Uterus (tissue), 4 donors: ENCODE measurements around the gene L3MBTL1. TPM values are rescaled to one million over a fixed set of nuclear protein-coding genes. Genes with fewer than 3 reads are reported as not detected.

Experiments
- DNase-seq, 2 donors: peaks; one replicate each; pipeline ENCODE4 v3.0.0-alpha.2; 2019 to 2020
- H3K27ac ChIP-seq, 2 donors: fragments of 200-600 bp; sonication (generic); 1 replicate in 1 of 2; 2 replicates in 1 of 2; pipeline ENCODE4 v1.5.1; 2016 to 2018
- H3K27me3 ChIP-seq, 2 donors: fragments of 200-600 bp; sonication (generic); one replicate each; pipeline ENCODE4 v1.5.1; 2018 to 2019; ENCODE audit warnings: control low read depth in 1 of 2
- H3K36me3 ChIP-seq, 2 donors: fragments of 200-600 bp; sonication (generic); one replicate each; pipeline ENCODE4 v1.5.1; 2019; ENCODE audit warnings: control low read depth in 1 of 2
- H3K4me1 ChIP-seq, 2 donors: fragments of 200-600 bp; sonication (generic); one replicate each; pipeline ENCODE4 v1.5.1; 2018 to 2019; ENCODE audit warnings: control low read depth in 1 of 2
- H3K4me3 ChIP-seq, 2 donors: fragments of 200-600 bp; sonication (generic); 1 replicate in 1 of 2; 2 replicates in 1 of 2; pipeline ENCODE4 v1.5.1; 2018 to 2019; ENCODE audit warnings: mild to moderate bottlenecking in 1 of 2
- H3K9me3 ChIP-seq, 2 donors: fragments of 200-600 bp; sonication (generic); one replicate each; pipeline ENCODE4 v1.5.1; 2019; ENCODE audit warnings: control low read depth in 1 of 2
- POLR2A ChIP-seq, 2 donors: fragments of 450-650 bp; IDR thresholded peaks; one replicate each; pipeline ENCODE4 v1.6.1; 2016; ENCODE audit warnings: antibody characterized with exemption in 2 of 2, mild to moderate bottlenecking in 1 of 2, moderate library complexity in 1 of 2
- intact Hi-C: fragments of 100-400 bp; cut with DNase I; formaldehyde crosslinking; loops from one replicate; pipeline ENCODE4 v1.15.1; 2023; ENCODE audit warnings: low total_unique reads
- total RNA-seq, 4 donors: library from RNA; depleted of rRNA in 3 of 4; stranded (reverse); fragments of >200 nt in 3 of 4; gene quantifications; one replicate each; pipeline versions ENCODE4 v1.1.0 to v1.2.4, GENCODE V29; 2014 to 2023
- TF ChIP-seq, protein P1 (sequence below), 4 experiments: fragments of 200-600 bp in 2 of 4; fragments of 450-650 bp in 2 of 4; sonication (generic) in 2 of 4; IDR thresholded peaks; one replicate each; pipeline ENCODE4 v1.5.1; 2016 to 2019; ENCODE audit warnings: antibody characterized with exemption in 4 of 4, mild to moderate bottlenecking in 2 of 4, moderate library complexity in 1 of 4
- donor health status: DM: yes; HTN: yes; CAD: no.

Gene L3MBTL1
- total RNA-seq, 4 donors from 2014 or later: 19.0 to 30.0 (median 27.6) TPM

DNA sequence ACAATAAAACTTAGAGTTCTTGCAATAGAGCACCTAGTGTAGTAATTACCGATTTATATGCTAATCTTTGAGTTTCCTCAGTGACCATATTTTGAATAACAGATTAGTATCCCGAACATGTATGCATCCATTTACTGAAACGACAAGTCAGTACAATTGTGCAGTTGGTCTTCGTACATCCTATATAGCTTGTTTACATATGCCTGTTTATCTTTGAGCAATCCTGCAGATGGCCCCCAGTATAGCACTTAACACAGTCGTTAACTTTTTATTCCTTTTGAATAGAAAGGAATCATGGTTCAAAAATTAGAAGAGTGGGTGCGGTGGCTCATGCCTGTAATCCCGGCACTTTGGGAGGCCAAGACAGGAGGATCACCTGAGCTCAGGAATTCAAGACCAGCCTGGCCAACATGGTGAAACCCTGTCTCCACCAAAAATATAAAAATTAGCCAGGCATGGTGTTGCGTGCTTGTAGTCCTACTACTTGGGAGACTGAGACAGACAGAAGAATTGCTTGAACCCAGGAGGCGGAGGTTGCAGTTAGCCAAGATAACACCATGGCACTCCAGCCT is 43.2 kb upstream of the L3MBTL1 start:
- intact Hi-C loops: no loop called here
- TF ChIP-seq, protein P1, sequence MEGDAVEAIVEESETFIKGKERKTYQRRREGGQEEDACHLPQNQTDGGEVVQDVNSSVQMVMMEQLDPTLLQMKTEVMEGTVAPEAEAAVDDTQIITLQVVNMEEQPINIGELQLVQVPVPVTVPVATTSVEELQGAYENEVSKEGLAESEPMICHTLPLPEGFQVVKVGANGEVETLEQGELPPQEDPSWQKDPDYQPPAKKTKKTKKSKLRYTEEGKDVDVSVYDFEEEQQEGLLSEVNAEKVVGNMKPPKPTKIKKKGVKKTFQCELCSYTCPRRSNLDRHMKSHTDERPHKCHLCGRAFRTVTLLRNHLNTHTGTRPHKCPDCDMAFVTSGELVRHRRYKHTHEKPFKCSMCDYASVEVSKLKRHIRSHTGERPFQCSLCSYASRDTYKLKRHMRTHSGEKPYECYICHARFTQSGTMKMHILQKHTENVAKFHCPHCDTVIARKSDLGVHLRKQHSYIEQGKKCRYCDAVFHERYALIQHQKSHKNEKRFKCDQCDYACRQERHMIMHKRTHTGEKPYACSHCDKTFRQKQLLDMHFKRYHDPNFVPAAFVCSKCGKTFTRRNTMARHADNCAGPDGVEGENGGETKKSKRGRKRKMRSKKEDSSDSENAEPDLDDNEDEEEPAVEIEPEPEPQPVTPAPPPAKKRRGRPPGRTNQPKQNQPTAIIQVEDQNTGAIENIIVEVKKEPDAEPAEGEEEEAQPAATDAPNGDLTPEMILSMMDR (IDR thresholded peaks at IDR 0.05): no peak
- no peak for TF ChIP-seq POLR2A (IDR thresholded peaks at IDR 0.05)
- no peaks in the 10 kb centered on the region for H3K36me3 ChIP-seq
- no peak for DNase-seq
- H3K27me3 ChIP-seq: no peaks in the 10 kb centered on the region
- no peak overlapping the region for H3K4me3 ChIP-seq
- peaks cover 0 to 5% of the 10 kb centered on the region in 2 donors for H3K4me1 ChIP-seq
- no peak overlapping the region for H3K27ac ChIP-seq
- no peaks in the 10 kb centered on the region for H3K9me3 ChIP-seq

DNA sequence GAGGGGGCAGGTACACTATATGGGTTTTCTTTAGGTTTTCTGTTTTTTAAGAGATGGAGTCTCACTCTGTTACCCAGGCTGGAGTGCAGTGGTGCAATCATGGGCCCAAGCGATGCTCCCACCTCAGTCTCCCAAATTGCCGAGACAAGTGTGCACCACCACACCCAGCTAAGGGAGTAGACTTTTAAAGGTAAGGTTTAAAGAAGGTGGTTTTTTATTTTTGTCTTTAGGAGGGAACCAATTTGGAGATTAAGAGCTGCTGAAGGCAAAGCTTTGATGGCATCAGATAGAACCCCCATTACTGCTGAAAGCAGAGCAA is 41.9 kb upstream of the L3MBTL1 start:
- no peaks in the 10 kb centered on the region for H3K4me1 ChIP-seq
- no peaks in the 10 kb centered on the region for H3K36me3 ChIP-seq
- H3K9me3 ChIP-seq: no peaks in the 10 kb centered on the region
- no peak for DNase-seq
- TF ChIP-seq, protein P1 (IDR thresholded peaks at IDR 0.05): no peak
- TF ChIP-seq POLR2A (IDR thresholded peaks at IDR 0.05): no peak
- H3K27me3 ChIP-seq: no peaks in the 10 kb centered on the region
- intact Hi-C loops: no loop called here
- H3K4me3 ChIP-seq: no peak overlapping the region
- no peak overlapping the region for H3K27ac ChIP-seq

DNA sequence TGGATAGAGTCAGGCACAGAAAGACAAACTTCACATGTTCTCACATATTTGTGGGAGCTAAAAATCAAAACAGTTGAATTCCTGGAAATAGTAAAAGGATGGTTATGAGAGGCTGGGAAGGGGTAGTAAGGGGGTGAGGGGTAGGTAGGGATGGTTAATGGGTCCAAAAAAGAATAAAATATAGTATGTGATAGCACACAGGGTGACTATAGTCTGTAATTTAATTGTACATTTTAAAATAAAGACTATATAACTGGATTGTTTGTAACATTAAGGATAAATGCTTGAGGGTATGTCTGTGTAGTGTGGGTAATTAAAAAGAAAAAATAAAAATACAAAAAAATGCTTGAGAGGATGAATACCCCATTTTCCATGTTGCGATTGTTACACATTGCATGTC is 39.9 kb upstream of the L3MBTL1 start:
- H3K4me1 ChIP-seq: no peaks in the 10 kb centered on the region
- TF ChIP-seq, protein P1 (IDR thresholded peaks at IDR 0.05): no peak
- no peak for TF ChIP-seq POLR2A (IDR thresholded peaks at IDR 0.05)
- H3K4me3 ChIP-seq: no peak overlapping the region
- no peak for DNase-seq
- intact Hi-C loops: no loop called here
- H3K9me3 ChIP-seq: no peaks in the 10 kb centered on the region
- no peak overlapping the region for H3K27ac ChIP-seq
- H3K27me3 ChIP-seq: no peaks in the 10 kb centered on the region
- H3K36me3 ChIP-seq: no peaks in the 10 kb centered on the region

- Histone ChIP-seq H3K27ac (no peak overlapping the region), H3K36me3 (no peaks in the 10 kb centered on the region), H3K4me3 (no peak overlapping the region), H3K9me3 (no peaks in the 10 kb centered on the region), H3K27me3 (no peaks in the 10 kb centered on the region), H3K4me1 (no peaks in the 10 kb centered on the region)
- TF ChIP-seq POLR2A (IDR thresholded peaks at IDR 0.05): no peak
- TF ChIP-seq, protein P1 (IDR thresholded peaks at IDR 0.05): no peak
- DNase-seq: no peak
- intact Hi-C loops: no loop called here
These were observed 34.7 kb upstream of the L3MBTL1 start for GRCh38 chr20:43472671-43473380.

DNA sequence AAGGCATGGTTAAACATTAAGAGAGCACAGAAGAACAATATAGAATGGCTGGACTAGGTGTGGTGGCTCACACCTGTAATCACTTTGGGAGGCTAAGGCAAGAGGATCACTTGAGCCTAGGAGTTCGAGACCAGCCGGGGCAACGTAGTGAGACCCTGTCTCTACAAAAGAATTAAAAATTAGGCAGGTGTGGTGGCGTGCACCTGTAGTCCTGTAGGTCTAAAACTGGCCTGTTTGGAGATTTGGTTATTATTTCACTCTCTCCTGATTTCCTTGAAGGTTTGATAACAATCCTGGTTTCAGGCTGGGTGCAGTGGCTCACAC is 34.2 kb upstream of the L3MBTL1 start:
- intact Hi-C loops: no loop called here
- no peaks in the 10 kb centered on the region for H3K9me3 ChIP-seq
- H3K27ac ChIP-seq: no peak overlapping the region
- no peak for TF ChIP-seq POLR2A (IDR thresholded peaks at IDR 0.05)
- TF ChIP-seq, protein P1 (IDR thresholded peaks at IDR 0.05): no peak
- no peaks in the 10 kb centered on the region for H3K4me1 ChIP-seq
- H3K27me3 ChIP-seq: no peaks in the 10 kb centered on the region
- H3K36me3 ChIP-seq: no peaks in the 10 kb centered on the region
- DNase-seq: no peak
- H3K4me3 ChIP-seq: no peak overlapping the region
